ENCODE results near the gene NDUFA13. TPM values are rescaled to one million over a fixed set of nuclear protein-coding genes. Genes with fewer than 3 reads are reported as not detected.

Gene NDUFA13
- total RNA-seq, 1 experiment from 2014 or later = 339 TPM

GRCh38 chr19:19498255-19498991 is 17.6 kb upstream of the NDUFA13 start:
- Histone ChIP-seq H2AFZ (ENCODE audit: low read depth, low read length, poor library complexity, severe bottlenecking) (no peak overlapping the region), H3K27me3 (ENCODE audit: insufficient read depth, low read length) (no peaks in the 10 kb centered on the region), H3K9me3 (ENCODE audit: control insufficient read depth in 1 of 2, insufficient read depth in 1 of 2, low read depth in 1 of 2, low read length in 2 of 2) (no peaks in the 10 kb centered on the region), H3K4me3 (replicated peaks in 1 of 2; ENCODE audit: low read depth in 1 of 2, low read length in 2 of 2) (no peak overlapping the region), H3K79me2 (ENCODE audit: insufficient read depth, low read length) (peaks cover 35% of the 10 kb centered on the region; the same call in 1 of the 2 replicates), H3K4me2 (ENCODE audit: low read length) (no peak overlapping the region), H3K9me2 (ENCODE audit: insufficient read depth) (no peaks in the 10 kb centered on the region), H4K20me1 (ENCODE audit: insufficient read depth) (no peaks in the 10 kb centered on the region), H3K27ac (ENCODE audit: low read depth, low read length) (no peak overlapping the region), H3K4me1 (ENCODE audit: control insufficient read depth in 1 of 2, insufficient read depth in 2 of 2, low read length in 2 of 2) (no peaks in the 10 kb centered on the region), H3K9ac (ENCODE audit: low read length) (no peak overlapping the region), H3K36me3 (ENCODE audit: control insufficient read depth in 1 of 2, insufficient read depth in 2 of 2, low read length in 2 of 2) (peaks cover 28 to 48% of the 10 kb centered on the region in 2 experiments; a peak in 3 of 4 replicates)
- RAD21 ChIA-PET (ENCODE audit: low non-redundant PET in 1 of 2, low total read pairs in 2 of 2, uncharacterized antibody in 2 of 2, unreplicated experiment in 2 of 2) = no interaction called here
- POLR2A ChIA-PET = no interaction called here
- no TSS peak for BruUV-seq (replicated peaks)
- intact Hi-C loops (cut with micrococcal nuclease) = no loop called here
- DNase-seq (ENCODE audit: low read depth, low spot score) (no peak), ATAC-seq (no peak)
- no peak for TF ChIP-seq SRF (IDR thresholded peaks at IDR 0.05; ENCODE audit: low read depth)
- no peak for TF ChIP-seq ELF1 (IDR thresholded peaks at IDR 0.05; ENCODE audit: borderline replicate concordance, low read depth)
- no peak for TF ChIP-seq JUND (IDR thresholded peaks at IDR 0.05)
- TF ChIP-seq POLR2A (IDR thresholded peaks at IDR 0.05; ENCODE audit: borderline replicate concordance, extremely low read depth, insufficient read depth, insufficient read length) = no peak
- TF ChIP-seq ZNF274 (IDR thresholded peaks at IDR 0.05; ENCODE audit: low read depth, low read length) = no peak
- no peak for TF ChIP-seq TCF7L2 (IDR thresholded peaks at IDR 0.05; ENCODE audit: borderline replicate concordance, extremely low read depth, insufficient read depth, insufficient read length)
- TF ChIP-seq CBX3 (IDR thresholded peaks at IDR 0.05; ENCODE audit: low read depth) = no peak
- no peak for TF ChIP-seq CTCF (IDR thresholded peaks at IDR 0.05 in 2 of 3, conservative IDR thresholded peaks at IDR 0.05 in 1 of 3; ENCODE audit: borderline replicate concordance in 1 of 3, insufficient read depth in 1 of 3, low read depth in 2 of 3, low read length in 2 of 3)
- no peak for TF ChIP-seq POLR2AphosphoS5 (IDR thresholded peaks at IDR 0.05; ENCODE audit: low read depth, low read length)
- TF ChIP-seq RAD21 (IDR thresholded peaks at IDR 0.05; ENCODE audit: low read depth) = no peak
- TF ChIP-seq YY1 (IDR thresholded peaks at IDR 0.05; ENCODE audit: extremely low read depth, insufficient replicate concordance, low read depth, low read length) = no peak
- TF ChIP-seq ZFX (IDR thresholded peaks at IDR 0.05) = no peak
- no peak for TF ChIP-seq REST (IDR thresholded peaks at IDR 0.05; ENCODE audit: low read depth)
- no peak for TF ChIP-seq ATF3 (IDR thresholded peaks at IDR 0.05)
- TF ChIP-seq FOSL1 (IDR thresholded peaks at IDR 0.05; ENCODE audit: low read depth) = no peak
- no peak for TF ChIP-seq EZH2phosphoT487 (IDR thresholded peaks at IDR 0.05; ENCODE audit: borderline replicate concordance)
- no peak for TF ChIP-seq EZH2 (IDR thresholded peaks at IDR 0.05)
- TF ChIP-seq SIN3A (IDR thresholded peaks at IDR 0.05; ENCODE audit: low read depth) = no peak
- TF ChIP-seq MAX (IDR thresholded peaks at IDR 0.05) = no peak
- CTCF ChIA-PET = no interaction called here

Data from HCT116 (cell line).